Fibroblast of mammary gland (primary cell): ENCODE data around the gene DNAL1.
A peak's percentile ranks its signal among the peaks of the same experiment; 100 is the strongest.

Source experiments
- DNase-seq: peaks from one replicate; pipeline ENCODE4 v3.0.0-alpha.2; 2010; ENCODE audit warnings: low read depth
- H3K4me3 ChIP-seq: 2 replicates; pipeline ENCODE4 v1.5.1; 2011; ENCODE audit warnings: low read depth, mild to moderate bottlenecking, low read length, moderate library complexity; ENCODE audit not compliant: control insufficient read depth
- CTCF ChIP-seq: conservative IDR thresholded peaks from 2 replicates; pipeline ENCODE4 v1.5.1; 2011; ENCODE audit warnings: low read depth, low read length, inconsistent platforms; ENCODE audit not compliant: control insufficient read depth, insufficient read depth

The DNAL1 gene

GRCh38 chr14:73722581-73722980, 77.8 kb downstream of the DNAL1 start:
- no peak for DNase-seq
- TF ChIP-seq CTCF = no peak
- H3K4me3 ChIP-seq = no peak overlapping the region

- H3K4me3 ChIP-seq = peak overlapping the region; percentile 33
- DNase-seq = peak; percentile 81
- no peak for TF ChIP-seq CTCF
Measured at GRCh38 chr14:73723406-73723796, 78.6 kb downstream of the DNAL1 start.

- peak; percentile 99 for DNase-seq
- H3K4me3 ChIP-seq = peak overlapping the region; percentile 33
- no peak for TF ChIP-seq CTCF
Measured at GRCh38 chr14:73723797-73724661, 79.2 kb downstream of the DNAL1 start.

GRCh38 chr14:73724696-73725095, 79.9 kb downstream of the DNAL1 start:
- no peak for TF ChIP-seq CTCF
- H3K4me3 ChIP-seq = no peak overlapping the region
- DNase-seq = no peak

- no peak for TF ChIP-seq CTCF
- no peak overlapping the region for H3K4me3 ChIP-seq
- peak; percentile 65 for DNase-seq
Measured at GRCh38 chr14:73725116-73726024, 80.6 kb downstream of the DNAL1 start.

GRCh38 chr14:73726025-73726961, 81.5 kb downstream of the DNAL1 start:
- no peak for TF ChIP-seq CTCF
- DNase-seq = no peak
- no peak overlapping the region for H3K4me3 ChIP-seq
